Progenitor cell of endocrine pancreas (in vitro differentiated cells): ENCODE data around the gene TPCN2. TPM values are rescaled to one million over a fixed set of nuclear protein-coding genes. Genes with fewer than 3 reads are reported as not detected.

Source experiments
- DNase-seq: peaks from one replicate; pipeline ENCODE4 v3.0.0; 2021; ENCODE audit warnings: low spot score; ENCODE audit not compliant: unreplicated experiment
- H3K27ac Mint-ChIP-seq: 2 replicates; pipeline ENCODE4 v1.8.0; 2021; ENCODE audit warnings: mild to moderate bottlenecking, moderate library complexity, mixed read lengths
- H3K27me3 Mint-ChIP-seq: 2 replicates; pipeline ENCODE4 v1.8.0; 2021; ENCODE audit warnings: mixed read lengths
- H3K36me3 Mint-ChIP-seq: 2 replicates; pipeline ENCODE4 v1.8.0; 2022; ENCODE audit warnings: mixed read lengths; ENCODE audit not compliant: insufficient read depth
- H3K4me1 Mint-ChIP-seq: 2 replicates; pipeline ENCODE4 v1.8.0; 2021; ENCODE audit warnings: low read depth, mixed read lengths
- H3K4me3 Mint-ChIP-seq: 2 replicates; pipeline ENCODE4 v1.8.0; 2021; ENCODE audit warnings: low read depth, mild to moderate bottlenecking, moderate library complexity, mixed read lengths
- H3K9me3 Mint-ChIP-seq: 2 replicates; pipeline ENCODE4 v1.8.0; 2021; ENCODE audit warnings: low read depth, mixed read lengths
- total RNA-seq: library from RNA; stranded (reverse); gene quantifications from 2 replicates; pipeline ENCODE4 v1.2.1, GENCODE V29; 2021
- TF ChIP-seq, protein P1 (sequence below): fragments of 200-600 bp; sonication (generic); IDR thresholded peaks from one replicate; pipeline ENCODE4 v1.5.0; 2021; ENCODE audit warnings: antibody characterized with exemption, mild to moderate bottlenecking; ENCODE audit not compliant: unreplicated experiment

The TPCN2 gene
- total RNA-seq, 1 donor from 2014 or later, result 19.7 TPM

DNA sequence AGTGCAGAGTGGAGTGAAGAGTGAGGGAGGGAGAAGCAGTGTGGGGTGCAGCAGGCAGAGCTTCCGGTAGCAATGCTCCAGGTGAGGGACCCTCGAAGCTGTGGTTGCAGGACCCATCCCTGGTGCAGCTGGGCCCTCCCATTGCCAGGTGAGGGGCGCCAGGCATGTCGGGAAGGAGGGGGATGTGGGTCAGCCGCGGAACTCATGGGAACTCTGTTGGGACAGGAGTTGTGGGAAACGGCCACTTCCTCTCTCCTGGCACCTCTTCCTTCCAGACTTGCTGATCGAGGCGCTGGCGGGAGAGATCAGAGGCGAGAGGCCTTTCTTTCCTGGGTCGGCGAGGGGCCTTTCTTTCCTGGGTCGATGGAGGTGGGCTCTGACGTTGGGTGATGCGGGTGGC is 48.5 kb downstream of the TPCN2 start:
- no peaks in the 10 kb centered on the region for H3K9me3 Mint-ChIP-seq
- H3K27ac Mint-ChIP-seq, result no peak overlapping the region
- no peak for DNase-seq
- H3K4me3 Mint-ChIP-seq, result no peak overlapping the region
- no peaks in the 10 kb centered on the region for H3K27me3 Mint-ChIP-seq
- peaks cover 4% of the 10 kb centered on the region for H3K36me3 Mint-ChIP-seq
- TF ChIP-seq, protein P1, sequence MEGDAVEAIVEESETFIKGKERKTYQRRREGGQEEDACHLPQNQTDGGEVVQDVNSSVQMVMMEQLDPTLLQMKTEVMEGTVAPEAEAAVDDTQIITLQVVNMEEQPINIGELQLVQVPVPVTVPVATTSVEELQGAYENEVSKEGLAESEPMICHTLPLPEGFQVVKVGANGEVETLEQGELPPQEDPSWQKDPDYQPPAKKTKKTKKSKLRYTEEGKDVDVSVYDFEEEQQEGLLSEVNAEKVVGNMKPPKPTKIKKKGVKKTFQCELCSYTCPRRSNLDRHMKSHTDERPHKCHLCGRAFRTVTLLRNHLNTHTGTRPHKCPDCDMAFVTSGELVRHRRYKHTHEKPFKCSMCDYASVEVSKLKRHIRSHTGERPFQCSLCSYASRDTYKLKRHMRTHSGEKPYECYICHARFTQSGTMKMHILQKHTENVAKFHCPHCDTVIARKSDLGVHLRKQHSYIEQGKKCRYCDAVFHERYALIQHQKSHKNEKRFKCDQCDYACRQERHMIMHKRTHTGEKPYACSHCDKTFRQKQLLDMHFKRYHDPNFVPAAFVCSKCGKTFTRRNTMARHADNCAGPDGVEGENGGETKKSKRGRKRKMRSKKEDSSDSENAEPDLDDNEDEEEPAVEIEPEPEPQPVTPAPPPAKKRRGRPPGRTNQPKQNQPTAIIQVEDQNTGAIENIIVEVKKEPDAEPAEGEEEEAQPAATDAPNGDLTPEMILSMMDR, result no peak
- H3K4me1 Mint-ChIP-seq, result no peaks in the 10 kb centered on the region

DNA sequence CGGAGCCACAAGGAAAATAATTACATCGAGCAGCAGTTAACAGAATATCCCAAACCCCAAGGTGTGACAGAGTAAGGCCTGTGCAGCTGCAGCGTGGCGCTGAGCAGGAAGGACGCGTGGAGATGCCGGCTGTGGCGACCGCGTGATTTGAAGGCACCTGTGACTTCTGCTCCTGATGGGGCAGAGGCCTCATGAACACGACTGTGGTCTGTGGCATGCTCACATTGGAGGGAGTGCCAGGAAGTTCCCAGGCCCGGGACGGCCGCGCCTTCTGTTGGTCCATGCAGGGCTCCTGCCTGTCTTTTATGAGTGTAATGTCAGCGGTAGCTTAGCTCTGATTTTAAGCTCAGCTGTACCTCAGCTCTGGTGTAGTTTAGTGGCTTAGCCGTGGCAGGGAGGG is 50.4 kb downstream of the TPCN2 start:
- H3K9me3 Mint-ChIP-seq, result no peaks in the 10 kb centered on the region
- H3K27ac Mint-ChIP-seq, result peak overlapping the region; percentile 53
- TF ChIP-seq, protein P1, result no peak
- H3K4me3 Mint-ChIP-seq, result no peak overlapping the region
- H3K27me3 Mint-ChIP-seq, result peaks cover 7% of the 10 kb centered on the region
- no peak for DNase-seq
- peaks cover 1% of the 10 kb centered on the region for H3K4me1 Mint-ChIP-seq
- no peaks in the 10 kb centered on the region for H3K36me3 Mint-ChIP-seq

DNA sequence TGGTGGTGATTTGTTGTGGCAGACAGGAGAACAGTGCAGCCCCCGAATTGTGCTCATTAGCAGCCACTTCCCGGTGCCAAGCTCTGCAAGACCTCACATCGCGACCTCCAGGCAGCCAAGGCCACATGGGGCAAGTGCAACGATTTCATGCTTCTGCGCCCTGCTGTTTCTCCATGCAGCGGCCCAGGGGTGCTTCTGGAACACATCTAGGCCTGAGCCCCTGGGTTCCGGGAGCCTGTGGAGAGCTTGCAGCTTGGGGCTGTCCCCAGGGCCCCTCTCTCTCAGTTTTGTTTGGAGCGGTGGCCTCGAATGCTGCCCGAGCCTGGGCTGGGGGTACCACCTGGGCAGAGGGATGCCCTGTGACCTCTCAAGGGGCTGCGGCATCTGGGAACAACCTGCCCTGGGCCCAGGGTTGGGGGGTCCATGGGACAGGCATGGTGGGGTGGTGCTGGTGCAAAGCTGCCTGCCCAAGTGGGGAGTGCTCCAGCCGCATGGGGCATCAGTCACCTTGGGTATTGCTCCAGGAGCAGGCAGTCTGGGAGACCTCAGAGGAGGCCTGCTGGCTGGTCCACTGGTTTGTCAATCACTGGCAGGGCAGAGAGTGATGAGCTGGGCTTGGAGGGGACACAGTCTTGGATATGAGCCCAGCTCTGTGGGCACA is 51.9 kb downstream of the TPCN2 start:
- Mint-ChIP-seq H3K4me3 (no peak overlapping the region), H3K4me1 (peaks cover 1% of the 10 kb centered on the region), H3K27me3 (peaks cover 7% of the 10 kb centered on the region), H3K9me3 (no peaks in the 10 kb centered on the region), H3K27ac (no peak overlapping the region), H3K36me3 (no peaks in the 10 kb centered on the region)
- TF ChIP-seq, protein P1, result no peak
- no peak for DNase-seq

DNA sequence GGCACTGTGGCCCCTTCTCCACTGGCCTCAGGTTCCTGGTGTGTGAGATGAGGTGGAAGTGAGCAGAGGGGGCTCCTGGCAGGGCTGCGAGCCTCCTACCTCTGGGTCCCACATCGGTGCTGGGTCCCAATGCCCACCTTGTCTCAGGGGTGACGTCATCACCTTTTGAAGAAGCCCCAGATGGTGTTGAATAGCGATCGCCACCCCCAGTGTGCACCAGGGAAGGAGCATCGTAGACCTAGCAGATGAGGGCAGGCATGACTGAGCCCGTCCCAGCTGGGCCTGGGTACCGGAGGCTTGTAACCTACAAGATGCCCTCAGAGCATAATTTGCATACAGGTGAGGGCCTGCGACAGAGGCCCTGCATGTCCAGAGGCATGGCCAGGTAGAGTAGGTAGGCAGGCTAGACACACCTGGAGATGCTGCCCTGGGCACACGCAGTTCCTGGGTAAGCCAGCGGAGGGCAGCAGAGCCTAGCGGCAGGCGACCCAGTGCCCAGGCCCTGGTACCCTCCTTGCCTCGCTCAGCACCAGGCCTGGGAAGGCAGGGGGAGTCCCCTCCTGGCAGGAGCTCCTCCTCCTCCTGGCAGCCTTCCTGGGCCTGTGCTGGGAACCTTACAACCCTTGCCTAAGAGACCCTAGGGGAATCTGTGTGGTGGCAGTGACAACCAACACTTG is 52.5 kb downstream of the TPCN2 start:
- peak overlapping the region; percentile 7 for H3K27ac Mint-ChIP-seq

More for the DNA sequence above, 52.5 kb downstream of the TPCN2 start:
- Mint-ChIP-seq H3K4me1 (peaks cover 4% of the 10 kb centered on the region), H3K27me3 (peaks cover 7% of the 10 kb centered on the region), H3K4me3 (no peak overlapping the region), H3K9me3 (no peaks in the 10 kb centered on the region), H3K36me3 (no peaks in the 10 kb centered on the region)
- peak; percentile 81 for DNase-seq
- TF ChIP-seq, protein P1, result peak; percentile 99
